Femur (tissue), 1 donor: Measurements from ENCODE around the gene DOK6.

Experiments
- DNase-seq: peaks from one replicate; pipeline ENCODE4 v3.0.0-alpha.2; 2017

Gene DOK6

GRCh38 chr18:69880083-69880482 is 479.4 kb downstream of the DOK6 start:
- DNase-seq = no peak

- no peak for DNase-seq
These were observed 482.4 kb downstream of the DOK6 start for GRCh38 chr18:69882965-69883668.

- no peak for DNase-seq
These were observed 483.1 kb downstream of the DOK6 start for GRCh38 chr18:69883781-69884180.

- no peak for DNase-seq
These were observed 484.7 kb downstream of the DOK6 start for GRCh38 chr18:69885355-69885754.

- no peak for DNase-seq
These were observed 485.3 kb downstream of the DOK6 start for GRCh38 chr18:69885841-69886531.

- no peak for DNase-seq
These were observed 486.6 kb downstream of the DOK6 start for GRCh38 chr18:69887256-69887655.

GRCh38 chr18:69889009-69889408 is 488.3 kb downstream of the DOK6 start:
- no peak for DNase-seq

- DNase-seq = no peak
These were observed 489.9 kb downstream of the DOK6 start for GRCh38 chr18:69890558-69890957.

- DNase-seq = no peak
These were observed 493.8 kb downstream of the DOK6 start for GRCh38 chr18:69894467-69894866.

GRCh38 chr18:69895066-69896047 is 494.7 kb downstream of the DOK6 start:
- no peak for DNase-seq

- DNase-seq = no peak
These were observed 496.9 kb downstream of the DOK6 start for GRCh38 chr18:69897397-69898108.

GRCh38 chr18:69898241-69898861 is 497.7 kb downstream of the DOK6 start:
- DNase-seq = peak; percentile 27
